Activated T-cell treated with anti-CD3 and anti-CD28 coated beads for 24 hours (primary cell): ENCODE measurements around the gene IL36RN.
"Not testable (repeated sequence)": the region's sequence is repeated elsewhere in the genome, so short reads cannot be mapped to it uniquely, and the experiment has no call there.

Experiments used
- DNase-seq: peaks from one replicate; pipeline ENCODE4 v3.0.0-alpha.2; 2020; ENCODE audit warnings: low read depth

IL36RN gene

DNA sequence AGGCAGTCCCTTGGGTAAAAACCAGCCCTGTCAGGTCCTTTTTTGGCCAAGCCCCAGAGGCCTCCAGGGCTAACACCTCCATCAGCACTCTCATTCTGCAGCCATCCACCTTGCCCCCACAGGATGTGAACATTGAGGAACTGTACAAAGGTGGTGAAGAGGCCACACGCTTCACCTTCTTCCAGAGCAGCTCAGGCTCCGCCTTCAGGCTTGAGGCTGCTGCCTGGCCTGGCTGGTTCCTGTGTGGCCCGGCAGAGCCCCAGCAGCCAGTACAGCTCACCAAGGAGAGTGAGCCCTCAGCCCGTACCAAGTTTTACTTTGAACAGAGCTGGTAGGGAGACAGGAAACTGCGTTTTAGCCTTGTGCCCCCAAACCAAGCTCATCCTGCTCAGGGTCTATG, 16.0 kb downstream of the IL36RN start:
- DNase-seq, result no peak

DNA sequence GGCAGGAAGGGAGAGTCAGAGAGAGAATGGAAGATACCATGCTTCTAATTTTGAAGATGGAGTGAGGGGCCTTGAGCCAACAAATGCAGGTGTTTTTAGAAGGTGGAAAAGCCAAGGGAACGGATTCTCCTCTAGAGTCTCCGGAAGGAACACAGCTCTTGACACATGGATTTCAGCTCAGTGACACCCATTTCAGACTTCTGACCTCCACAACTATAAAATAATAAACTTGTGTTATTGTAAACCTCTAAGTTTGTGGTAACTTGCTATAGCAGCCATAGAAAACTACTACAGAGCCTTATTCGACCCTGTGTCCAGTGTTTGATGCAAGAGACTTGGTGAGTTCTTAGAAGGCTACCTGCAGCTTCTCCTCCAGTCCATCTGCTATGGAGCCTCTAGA, 16.6 kb downstream of the IL36RN start:
- no peak for DNase-seq

DNA sequence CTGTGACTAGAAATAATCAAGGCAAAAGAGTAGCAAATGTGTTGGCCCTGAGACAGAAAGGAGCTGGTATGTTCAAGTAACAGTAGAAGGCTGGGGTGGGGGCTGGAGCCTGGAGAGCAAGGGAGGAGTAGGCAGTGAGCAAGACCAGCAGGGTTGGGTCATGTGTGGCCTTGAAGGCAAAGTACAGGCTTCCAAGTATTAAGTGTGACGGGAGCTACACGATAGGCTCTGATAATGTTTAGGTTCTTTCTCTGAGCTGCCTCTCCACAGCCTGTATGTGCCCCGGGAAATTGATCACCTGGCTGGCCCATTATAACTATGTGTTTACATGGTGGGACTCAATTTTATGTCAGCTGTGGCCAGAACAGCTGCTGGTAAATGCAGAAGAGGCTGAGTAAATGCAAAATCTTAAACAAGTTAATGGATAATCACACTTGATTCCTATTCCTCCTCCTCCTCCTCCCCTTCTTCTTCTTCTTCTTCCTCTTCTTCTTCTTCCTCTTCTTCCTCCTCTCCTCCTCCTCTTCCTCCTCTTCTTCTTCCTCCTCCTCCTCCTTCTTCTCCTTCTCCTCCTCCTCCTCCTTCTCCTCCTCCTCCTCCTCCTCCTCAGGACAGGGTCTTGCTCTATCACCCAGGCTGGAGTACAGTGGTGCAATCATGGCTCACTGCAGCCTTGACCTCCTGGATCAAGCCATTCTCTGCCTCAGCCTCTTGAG, 18.1 kb downstream of the IL36RN start:
- no peak for DNase-seq

- no peak for DNase-seq
These were observed 18.9 kb downstream of the IL36RN start for GRCh38 chr2:113077921-113078320.

DNA sequence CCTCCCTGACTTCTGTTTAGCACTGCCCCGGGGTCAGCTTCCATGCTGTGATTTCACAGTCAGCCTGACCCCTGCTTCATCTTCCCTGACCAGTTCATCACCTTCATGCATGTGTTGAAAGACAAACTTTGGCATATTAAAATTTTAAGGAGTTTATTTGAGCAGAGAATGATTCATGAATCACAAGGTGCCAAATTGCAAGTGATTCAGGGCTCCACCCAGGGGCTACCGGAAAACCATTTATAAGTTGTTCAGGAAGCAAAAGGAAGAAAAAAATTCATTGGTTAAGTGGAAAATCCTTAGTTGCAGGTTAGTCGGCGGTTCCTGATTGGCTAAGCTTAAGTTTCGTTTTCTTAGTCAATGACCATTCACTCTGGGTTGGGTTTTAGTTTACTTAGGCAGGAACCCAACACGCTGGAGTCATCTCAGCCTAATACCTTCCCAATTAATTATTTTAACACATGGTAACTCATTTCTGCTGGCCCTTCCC, 19.4 kb downstream of the IL36RN start:
- DNase-seq, result no peak

DNA sequence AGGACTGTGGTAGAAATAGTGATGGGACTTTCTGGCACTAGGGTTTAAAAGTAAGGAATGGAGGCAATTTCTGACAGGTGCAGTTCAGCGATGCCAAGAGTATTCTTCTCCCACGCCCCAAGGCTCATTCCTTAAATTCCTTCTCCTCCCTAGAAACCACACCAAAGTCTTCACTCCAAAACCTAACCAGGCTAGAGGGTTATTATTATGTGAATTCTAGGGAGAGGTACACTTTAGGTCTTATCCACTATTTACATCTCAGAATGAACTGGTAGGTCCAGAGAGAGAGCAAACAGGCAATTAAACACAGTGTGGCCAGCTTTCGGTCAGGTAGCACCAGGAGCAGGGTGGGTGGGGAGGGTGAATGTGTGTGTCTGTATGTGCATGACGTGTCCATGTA, 20.1 kb downstream of the IL36RN start:
- no peak for DNase-seq

DNA sequence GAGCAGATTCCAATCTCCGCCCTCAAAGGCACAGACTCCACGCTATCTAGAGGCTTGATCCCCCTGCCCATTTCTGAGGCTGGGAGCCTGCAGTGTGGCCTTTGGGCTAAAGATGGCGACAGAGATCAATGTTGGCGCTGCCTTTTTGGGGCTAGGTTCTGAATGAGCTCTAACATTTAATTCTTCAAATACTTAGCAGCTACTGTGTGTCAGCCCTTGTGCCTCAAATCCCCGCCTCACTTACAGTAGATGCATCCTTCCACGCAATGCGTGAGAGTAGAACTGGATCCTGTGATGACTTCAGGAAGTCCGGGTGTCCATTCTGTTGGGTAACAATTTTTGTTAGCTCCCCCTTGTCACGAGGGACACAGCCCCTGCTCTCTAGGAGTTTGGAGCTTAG, 21.1 kb downstream of the IL36RN start:
- DNase-seq, result peak; percentile 32

GRCh38 chr2:113081488-113082210, 22.7 kb downstream of the IL36RN start:
- DNase-seq, result no peak

GRCh38 chr2:113083296-113083695, 24.3 kb downstream of the IL36RN start:
- no peak for DNase-seq

GRCh38 chr2:113084249-113085000, 25.4 kb downstream of the IL36RN start:
- DNase-seq, result no peak

DNA sequence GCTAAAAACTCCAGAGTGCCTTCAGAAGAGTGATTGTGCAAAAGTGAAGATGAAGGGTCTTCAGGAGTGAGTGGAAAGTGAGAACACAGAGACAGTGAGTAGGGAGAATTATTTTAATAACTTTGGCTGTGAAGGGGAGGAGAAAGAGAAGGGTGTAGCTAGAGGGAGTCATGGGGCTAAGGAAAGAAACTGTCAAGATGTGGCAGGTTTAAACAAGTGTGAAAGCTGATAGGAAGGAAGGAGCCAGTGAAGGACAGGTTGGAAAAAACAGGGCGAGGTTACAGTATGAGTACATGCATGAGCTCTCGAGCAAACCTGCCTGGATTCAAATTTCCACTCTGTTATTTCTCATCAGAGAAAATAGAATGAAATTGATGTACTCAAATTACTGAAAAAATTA, 26.5 kb downstream of the IL36RN start:
- no peak for DNase-seq

GRCh38 chr2:113088213-113088992, 29.4 kb downstream of the IL36RN start:
- no peak for DNase-seq

DNA sequence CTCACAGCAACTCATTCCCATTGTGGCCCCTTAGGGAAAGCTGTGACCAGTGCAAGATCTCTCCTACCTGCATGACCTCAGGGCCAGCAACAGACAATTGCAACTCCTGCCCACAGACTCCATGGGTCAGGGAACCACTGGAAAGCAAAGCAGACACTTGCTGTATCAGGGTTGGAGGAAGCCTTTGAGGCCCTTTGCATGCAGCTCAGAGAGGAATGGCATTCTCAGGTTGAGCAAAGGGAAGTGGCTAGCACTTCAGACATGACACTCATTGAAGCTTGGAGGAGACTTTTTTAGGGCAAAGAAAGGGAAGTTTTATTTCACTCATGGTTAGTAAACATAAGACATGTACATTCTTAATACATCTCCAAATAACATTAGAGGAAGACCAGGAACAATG, 30.9 kb downstream of the IL36RN start:
- no peak for DNase-seq

DNA sequence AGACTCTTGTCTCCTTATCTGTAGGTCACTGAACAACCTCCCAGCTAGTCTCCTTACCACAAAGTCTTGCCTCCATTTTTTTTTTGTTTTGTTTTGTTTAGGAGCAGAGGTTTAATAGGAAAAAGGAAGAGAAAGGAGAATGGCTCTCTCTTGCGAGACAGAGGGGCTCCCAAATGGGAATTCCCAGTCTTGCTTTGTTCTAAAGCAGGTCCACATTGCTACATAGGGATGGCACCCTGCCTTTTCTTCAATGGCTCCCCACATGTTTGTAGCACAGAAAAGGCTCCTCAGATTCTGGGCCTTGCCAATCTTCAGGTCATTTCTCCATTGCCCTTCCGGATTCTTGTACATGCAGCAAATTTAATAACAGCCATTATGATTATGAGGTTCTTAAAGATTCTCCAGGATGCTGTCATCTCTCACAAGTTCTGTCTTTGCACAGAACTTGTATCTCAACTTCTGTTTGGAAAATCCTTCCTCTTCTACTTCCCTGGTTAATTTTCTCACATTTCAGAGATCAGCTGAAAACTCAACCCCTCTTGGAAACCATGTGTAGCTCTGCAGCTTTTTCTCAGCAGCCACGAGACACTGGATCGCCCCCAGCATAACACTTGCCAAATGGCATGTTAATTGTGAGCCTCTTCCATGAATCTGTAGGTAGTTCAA, 32.4 kb downstream of the IL36RN start:
- no peak for DNase-seq

GRCh38 chr2:113092864-113093612, 34.0 kb downstream of the IL36RN start:
- DNase-seq, result no peak

DNA sequence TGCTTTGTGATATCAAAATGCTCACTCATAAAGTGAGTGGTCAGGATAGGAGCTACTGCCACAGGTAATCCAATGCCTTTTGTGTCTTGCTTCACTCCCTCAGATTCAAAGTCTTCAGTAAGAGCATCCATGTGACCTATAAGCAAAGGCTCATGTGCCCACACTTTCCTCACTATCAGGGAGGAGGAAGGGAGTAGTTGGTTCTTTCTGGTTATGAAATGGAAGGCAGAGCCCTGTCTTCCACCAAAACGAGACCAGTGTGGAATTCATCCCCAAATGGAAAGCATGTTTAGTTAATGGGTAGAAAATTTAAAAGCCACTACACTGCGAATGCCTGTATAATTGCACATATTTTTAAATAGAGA, 34.6 kb downstream of the IL36RN start:
- DNase-seq, result no peak

DNA sequence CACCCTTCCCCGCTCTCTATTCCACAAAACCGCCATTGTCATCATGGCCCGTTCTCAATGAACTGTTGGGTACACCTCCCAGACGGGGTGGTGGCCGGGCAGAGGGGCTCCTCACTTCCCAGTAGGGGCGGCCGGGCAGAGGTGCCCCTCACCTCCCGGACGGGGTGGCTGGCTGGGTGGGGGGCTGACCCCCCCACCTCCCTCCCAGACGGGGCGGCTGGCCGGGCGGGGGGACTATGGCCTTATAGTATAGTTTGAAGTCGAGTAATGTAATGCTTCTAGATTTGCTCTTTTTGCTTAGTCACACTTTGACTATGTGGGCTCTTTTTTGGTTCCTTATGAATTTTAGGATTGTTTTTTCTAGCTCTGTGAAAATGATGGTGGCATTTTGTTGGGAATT, 37.3 kb downstream of the IL36RN start:
- not testable (repeated sequence) for DNase-seq

- not testable (repeated sequence) for DNase-seq
These were observed 38.0 kb downstream of the IL36RN start for GRCh38 chr2:113096842-113097618.

GRCh38 chr2:113098041-113098440, 39.0 kb downstream of the IL36RN start:
- no peak for DNase-seq

DNA sequence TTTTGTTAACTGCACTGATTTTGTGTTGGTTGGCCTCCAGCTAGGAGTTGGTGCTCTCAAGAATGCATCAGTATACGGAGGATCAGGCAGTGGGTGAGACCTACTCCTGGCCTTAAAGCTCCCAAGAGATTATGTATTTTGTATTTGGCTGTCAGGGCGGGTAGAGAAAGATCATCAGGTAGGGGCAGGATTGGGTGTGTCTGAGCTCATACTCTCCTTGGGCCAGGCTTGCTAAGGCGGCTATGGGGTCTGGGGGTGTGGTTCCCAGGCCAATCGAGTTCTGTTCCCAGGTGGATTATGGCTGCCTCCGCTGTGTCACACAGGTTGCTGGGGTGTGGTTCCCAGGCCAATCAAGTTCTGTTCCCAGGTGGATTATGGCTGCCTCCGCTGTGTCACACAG, 39.5 kb downstream of the IL36RN start:
- DNase-seq, result no peak
